ENCODE results near the gene HM13. TPM values are rescaled to one million over a fixed set of nuclear protein-coding genes. Genes with fewer than 3 reads are reported as not detected.
"Not testable (repeated sequence)": the region's sequence is repeated elsewhere in the genome, so short reads cannot be mapped to it uniquely, and the experiment has no call there.

HM13 gene
- total RNA-seq, 2 donors from 2014 or later, result 122 to 135 TPM

- ATAC-seq (peak; percentile 60), DNase-seq (peak; percentile 86 to 87)
- intact Hi-C loops (cut with DNase I, micrococcal nuclease), result no loop called here
Measured at GRCh38 chr20:31595654-31596411, 81.6 kb downstream of the HM13 start.

GRCh38 chr20:31596412-31596715 lies 82.1 kb downstream of the HM13 start:
- ATAC-seq; DNase-seq; intact Hi-C loops (cut with DNase I, micrococcal nuclease): not testable (repeated sequence)

- intact Hi-C loops (cut with DNase I, micrococcal nuclease), result no loop called here
- DNase-seq (no peak), ATAC-seq (no peak)
Measured at GRCh38 chr20:31596831-31597480, 82.7 kb downstream of the HM13 start.

- intact Hi-C loops (cut with DNase I, micrococcal nuclease), result no loop called here
- DNase-seq (no peak), ATAC-seq (no peak)
Measured at GRCh38 chr20:31597481-31597855, 83.2 kb downstream of the HM13 start.

GRCh38 chr20:31602431-31602778 lies 88.2 kb downstream of the HM13 start:
- ATAC-seq, result no peak
- intact Hi-C loops (cut with DNase I, micrococcal nuclease), result no loop called here

GRCh38 chr20:31602779-31603441 lies 88.7 kb downstream of the HM13 start:
- DNase-seq, result no peak
- ATAC-seq, result no peak
- intact Hi-C loops (cut with DNase I, micrococcal nuclease), result no loop called here

More at GRCh38 chr20:31602431-31602778, 88.2 kb downstream of the HM13 start:
- no peak for DNase-seq

- intact Hi-C loops (cut with DNase I, micrococcal nuclease), result no loop called here
- ATAC-seq (peak; percentile 58), DNase-seq (peak; percentile 97 to 98)
Measured at GRCh38 chr20:31603822-31604566, 89.8 kb downstream of the HM13 start.

GRCh38 chr20:31604567-31605030 lies 90.4 kb downstream of the HM13 start:
- no peak for ATAC-seq
- DNase-seq, result no peak
- intact Hi-C loops (cut with DNase I, micrococcal nuclease), result no loop called here

- ATAC-seq (peak; percentile 64), DNase-seq (peak; percentile 95 to 97)
- intact Hi-C loops (cut with DNase I, micrococcal nuclease), result no loop called here
Measured at GRCh38 chr20:31605031-31605901, 91.0 kb downstream of the HM13 start, which contains the start of gene ID1. ID1 (plus strand) TSS chr20:31605289; CDS start chr20:31605388, 99 bp downstream.

GRCh38 chr20:31605902-31606803 lies 91.9 kb downstream of the HM13 start:
- ATAC-seq, result no peak
- peak in 1 of 2 donors; percentile 57 for DNase-seq
- intact Hi-C loops (cut with DNase I, micrococcal nuclease), result no loop called here

- intact Hi-C loops (cut with DNase I, micrococcal nuclease), result no loop called here
- no peak for DNase-seq
- ATAC-seq, result no peak
Measured at GRCh38 chr20:31606804-31607639, 92.8 kb downstream of the HM13 start.

- DNase-seq (no peak), ATAC-seq (no peak)
- intact Hi-C loops (cut with DNase I, micrococcal nuclease), result no loop called here
Measured at GRCh38 chr20:31607640-31608250, 93.5 kb downstream of the HM13 start.

GRCh38 chr20:31608251-31608945 lies 94.2 kb downstream of the HM13 start:
- ATAC-seq (peak; percentile 43), DNase-seq (peak; percentile 89 to 91)
- intact Hi-C loops (cut with DNase I, micrococcal nuclease), result no loop called here

GRCh38 chr20:31612271-31612640 lies 98.0 kb downstream of the HM13 start:
- ATAC-seq, result not testable (repeated sequence)
- intact Hi-C loops (cut with DNase I, micrococcal nuclease), result loop anchor here (2.0 to 10.0 kb wide), 2 partner anchors 47 to 51 kb away; no protein-coding TSS in a partner anchor
- peak in 1 of 2 donors; percentile 35 for DNase-seq

GRCh38 chr20:31615416-31615815 lies 101.2 kb downstream of the HM13 start:
- DNase-seq (no peak), ATAC-seq (no peak)
- intact Hi-C loops (cut with DNase I, micrococcal nuclease), result loop anchor here in 1 of 2 donors (10.0 kb wide), 1 partner anchor 51 kb away; no protein-coding TSS in a partner anchor
